HepG2 (cell line): Measurements from ENCODE around the gene ABI3. TPM values are rescaled to one million over a fixed set of nuclear protein-coding genes. Genes with fewer than 3 reads are reported as not detected.

ENCODE experiments used
- ATAC-seq: fragments of 200-7000 bp; cut with Tn5 transposase; 3 replicates; pipeline ENCODE4 v1.9.1; 2020; ENCODE audit warnings: mild to moderate bottlenecking, moderate library complexity
- BruUV-seq: library from RNA; stranded (reverse); fragments of 400-500 nt; replicated peaks from 2 replicates; lab custom pipeline; 2021; lab: Mats Ljungman, UMichigan
- CTCF ChIA-PET: fragments of 300-600 bp; formaldehyde crosslinking; extraction: SDS; loops from one replicate; lab custom pipeline; 2021; ENCODE audit warnings: low total read pairs, inconsistent platforms, low intra/inter-chr PET ratio; lab: Yijun Ruan, JAX
- POLR2A ChIA-PET: fragments of 350-600 bp; sonication (Branson Sonifier 250); formaldehyde crosslinking; loops from one replicate; lab custom pipeline; 2020; ENCODE audit warnings: antibody characterized with exemption, inconsistent platforms; lab: Yijun Ruan, JAX
- DNase-seq: peaks from one replicate; pipeline ENCODE4 v3.0.0-alpha.2; 2015; ENCODE audit warnings: low spot score
- FAIRE-seq: peaks from 3 replicates; lab custom pipeline; 2011; peaks lifted over from hg19 to GRCh38; lab: Jason Lieb, UNC
- H2AFZ ChIP-seq: one replicate; pipeline ENCODE4 v1.6.1; 2011; ENCODE audit warnings: low read length, inconsistent platforms
- H3K27ac ChIP-seq: fragments of 300-600 bp; 3 replicates; pipeline ENCODE4 v1.8.0; 2011; ENCODE audit warnings: mixed run types, mild to moderate bottlenecking, mixed read lengths, low read length, inconsistent platforms; ENCODE audit not compliant: insufficient read depth; ENCODE audit errors: extremely low read length
- H3K27me3 ChIP-seq, 2 experiments: fragments of 200-600 bp in 1 of 2; 2 replicates in 1 of 2; 3 replicates in 1 of 2; pipeline versions ENCODE4 v1.6.0 to v1.8.0; 2011; ENCODE audit warnings: low read length in 2 of 2, mild to moderate bottlenecking in 2 of 2, moderate library complexity in 2 of 2, inconsistent platforms in 1 of 2; ENCODE audit not compliant: insufficient read depth in 2 of 2, control insufficient read depth in 1 of 2
- H3K36me3 ChIP-seq, 2 experiments: fragments of 200-600 bp in 1 of 2; replicated peaks in 1 of 2; 2 replicates in 1 of 2; 3 replicates in 1 of 2; pipeline versions ENCODE4 v1.5.1 to v1.8.0; 2011; ENCODE audit warnings: low read length in 2 of 2, inconsistent platforms in 1 of 2; ENCODE audit not compliant: insufficient read depth in 2 of 2, control insufficient read depth in 1 of 2
- H3K4me1 ChIP-seq: 2 replicates; pipeline ENCODE4 v1.5.1; 2012; ENCODE audit warnings: low read length, inconsistent platforms; ENCODE audit not compliant: insufficient read depth
- H3K4me2 ChIP-seq: 2 replicates; pipeline ENCODE4 v1.6.0; 2011; ENCODE audit warnings: low read depth, low read length, inconsistent platforms
- H3K4me3 ChIP-seq, 3 experiments: fragments of 200-600 bp in 1 of 3; sonication (generic), shearing (Covaris generic) in 1 of 3; replicated peaks in 1 of 3; 2 replicates each; pipeline ENCODE4 v1.5.1; 2011 to 2016; ENCODE audit warnings: low read length in 3 of 3, inconsistent platforms in 2 of 3, low read depth in 2 of 3, mild to moderate bottlenecking in 2 of 3, control low read depth in 1 of 3, mixed read lengths in 1 of 3; ENCODE audit not compliant: insufficient read depth in 1 of 3
- H3K79me2 ChIP-seq: one replicate; pipeline ENCODE4 v1.6.1; 2011; ENCODE audit warnings: low read length, inconsistent platforms; ENCODE audit not compliant: insufficient read depth
- H3K9ac ChIP-seq: 2 replicates; pipeline ENCODE4 v1.6.0; 2011; ENCODE audit warnings: mild to moderate bottlenecking, low read depth, low read length, inconsistent platforms; ENCODE audit not compliant: insufficient read depth
- H3K9me3 ChIP-seq: 2 replicates; pipeline ENCODE4 v1.5.1; 2012; ENCODE audit warnings: mild to moderate bottlenecking, low read length
- H4K20me1 ChIP-seq: 2 replicates; pipeline ENCODE4 v1.6.0; 2011; ENCODE audit warnings: inconsistent platforms, mild to moderate bottlenecking, low read length, moderate library complexity; ENCODE audit not compliant: insufficient read depth
- CERS6 ChIP-seq: sonication (generic); formaldehyde crosslinking; IDR thresholded peaks from 2 replicates; pipeline ENCODE4 v1.5.0; 2020; ENCODE audit warnings: missing genetic modification reagents
- FOXA3 ChIP-seq: IDR thresholded peaks from 2 replicates; pipeline ENCODE4 v1.6.1; 2016; ENCODE audit warnings: missing genetic modification reagents, missing compliant biosample characterization
- GRHL1 ChIP-seq: sonication (generic); formaldehyde crosslinking; conservative IDR thresholded peaks from 2 replicates; pipeline ENCODE4 v1.8.0; 2022; ENCODE audit warnings: missing genetic modification reagents
- MZF1 ChIP-seq: sonication (generic); formaldehyde crosslinking; IDR thresholded peaks from 2 replicates; pipeline ENCODE4 v1.8.1; 2023; ENCODE audit warnings: mild to moderate bottlenecking, missing genetic modification reagents, borderline replicate concordance
- RNF219 ChIP-seq: sonication (generic); formaldehyde crosslinking; IDR thresholded peaks from 2 replicates; pipeline ENCODE4 v1.5.0; 2020; ENCODE audit warnings: mild to moderate bottlenecking, missing genetic modification reagents
- ZNF281 ChIP-seq: sonication (generic); formaldehyde crosslinking; IDR thresholded peaks from 2 replicates; pipeline ENCODE4 v1.4.0; 2020; ENCODE audit warnings: missing genetic modification reagents, borderline replicate concordance
- ZNF326 ChIP-seq: sonication (generic); formaldehyde crosslinking; IDR thresholded peaks from 2 replicates; pipeline ENCODE4 v1.4.0; 2020; ENCODE audit warnings: missing genetic modification reagents, borderline replicate concordance
- ZNF33A ChIP-seq: sonication (generic); formaldehyde crosslinking; IDR thresholded peaks from 2 replicates; pipeline ENCODE4 v1.5.1; 2020; ENCODE audit warnings: missing genetic modification reagents, mild to moderate bottlenecking, moderate library complexity, borderline replicate concordance
- ZNF569 ChIP-seq: sonication (generic); formaldehyde crosslinking; IDR thresholded peaks from 2 replicates; pipeline ENCODE4 v1.5.0; 2020; ENCODE audit warnings: mild to moderate bottlenecking, missing genetic modification reagents, moderate library complexity, borderline replicate concordance
- WGBS: methylation state at CpG from one replicate; pipeline ENCODE4 v1.1.6; 2017; ENCODE audit warnings: low lambda C conversion rate; 5-methylcytosine and 5-hydroxymethylcytosine counted together
- in situ Hi-C: cut with HindIII; loops from 2 replicates; pipeline ENCODE4 v1.10.0; 2017; ENCODE audit warnings: low pct_unique_long_range_greater_than_20kb; ENCODE audit not compliant: extremely low pct_ligation_motif_present
- intact Hi-C: fragments of 100-400 bp; cut with micrococcal nuclease; formaldehyde crosslinking; loops from one replicate; pipeline ENCODE4 v1.10.0; 2022; ENCODE audit not compliant: unreplicated experiment
- polyA plus RNA-seq, 8 experiments: library from polyadenylated mRNA; depleted of rRNA in 3 of 8; stranded (reverse) in 7 of 8; unstranded in 1 of 8; fragments of >200 nt; fragmentation: Illumina TruSeq in 4 of 8; extraction: Trizol in 4 of 8; gene quantifications; 2 replicates each; pipeline versions ENCODE4 v1.2.1 to v1.2.3, GENCODE V29; 2011 to 2016; ENCODE audit warnings: low read depth in 4 of 8, missing spikeins in 1 of 8, mixed read lengths in 1 of 8; ENCODE audit not compliant: insufficient read depth in 1 of 8
- total RNA-seq, 5 experiments: library from RNA; depleted of rRNA; stranded (reverse); fragments of >200 nt; fragmentation: Illumina TruSeq; extraction: Trizol; gene quantifications; 2 replicates each; pipeline ENCODE4 v1.2.3, GENCODE V29; 2016; ENCODE audit warnings: low read depth in 1 of 5
- TF ChIP-seq, protein P1 (sequence below): IDR thresholded peaks from 2 replicates; pipeline ENCODE4 v1.6.1; 2016; ENCODE audit warnings: missing genetic modification reagents, missing compliant biosample characterization
- TF ChIP-seq, protein P2 (sequence below): sonication (generic); formaldehyde crosslinking; IDR thresholded peaks from 2 replicates; pipeline ENCODE4 v1.8.0; 2022; ENCODE audit warnings: missing genetic modification reagents, low read depth, mild to moderate bottlenecking, borderline replicate concordance

ABI3 gene
- total and polyA plus RNA-seq, 2 of the 13 experiments (the other 11 are each of a cell fraction or from before 2014, with no cell fraction given), result not detected

DNA sequence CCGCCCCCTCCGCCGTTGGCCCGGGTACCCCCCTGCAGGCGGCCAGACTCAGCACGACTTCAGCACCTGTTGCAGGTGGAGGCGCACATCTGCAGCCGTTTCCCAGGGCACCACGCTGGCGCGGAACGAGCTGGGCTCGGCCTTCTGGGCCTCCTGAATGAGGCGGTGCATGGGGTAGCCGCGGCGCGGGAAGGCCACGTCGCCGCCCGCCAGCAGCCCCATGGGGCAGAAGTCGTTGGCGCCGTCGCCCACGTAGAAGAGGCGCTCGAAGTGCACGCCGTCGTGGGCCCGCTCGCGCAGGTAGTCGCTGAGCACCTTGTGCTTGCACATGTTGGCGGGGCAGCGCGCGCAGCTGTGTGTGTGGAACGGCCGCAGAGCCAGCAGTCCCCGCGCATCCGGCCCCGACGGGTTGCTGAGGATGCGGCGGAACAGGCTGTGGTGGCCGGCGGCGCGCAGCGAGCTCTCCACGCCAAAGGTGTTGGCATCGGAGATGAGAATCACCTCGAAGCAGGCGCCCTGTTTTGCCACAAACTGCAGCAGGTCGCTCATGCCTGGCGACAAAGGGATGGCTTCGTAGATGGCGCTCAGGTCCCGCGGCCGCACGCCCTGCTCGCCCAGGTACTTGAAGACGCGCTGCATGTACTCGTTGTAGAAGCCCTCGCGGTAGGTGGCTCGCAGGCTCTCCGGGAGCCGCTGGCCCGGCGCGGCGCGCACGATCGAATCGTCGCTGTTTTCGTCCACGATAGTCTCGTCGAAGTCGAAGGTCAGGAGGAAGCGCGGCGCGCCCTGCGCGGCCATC lies 13.9 kb downstream of the ABI3 start:
- Histone ChIP-seq H3K4me2 (peak overlapping the region; percentile 39), H2AFZ (no peak overlapping the region), H3K27ac (no peak overlapping the region), H3K9ac (no peak overlapping the region), H3K27me3 (peaks cover 12 to 68% of the 10 kb centered on the region in 2 experiments; a peak in 4 of 5 replicates), H3K9me3 (no peaks in the 10 kb centered on the region), H3K36me3 (no peaks in the 10 kb centered on the region), H3K4me3 (peak overlapping the region in 1 of 3 experiments; percentile 47; a peak in 1 of 6 replicates), H3K79me2 (no peaks in the 10 kb centered on the region), H3K4me1 (peaks cover 26% of the 10 kb centered on the region), H4K20me1 (no peaks in the 10 kb centered on the region)
- intact Hi-C loops (no loop called here), in situ Hi-C loops (no loop called here)
- peak; percentile 22 for ATAC-seq
- POLR2A ChIA-PET, result no interaction called here
- 49% methylated on average over 72 of the region's 95 CpGs for WGBS
- CTCF ChIA-PET, result no interaction called here
- FAIRE-seq, result no peak
- no peak for DNase-seq
- no TSS peak for BruUV-seq
- TF ChIP-seq ZNF281 (no peak), RNF219 (no peak), FOXA3 (CRISPR knock-in tag) (no peak), ZNF569 (CRISPR knock-in tag) (no peak), MZF1 (CRISPR knock-in tag) (no peak), CERS6 (CRISPR knock-in tag) (no peak), ZNF326 (no peak), ZNF33A (CRISPR knock-in tag) (no peak), GRHL1 (CRISPR knock-in tag) (no peak)
- TF ChIP-seq, protein P1, sequence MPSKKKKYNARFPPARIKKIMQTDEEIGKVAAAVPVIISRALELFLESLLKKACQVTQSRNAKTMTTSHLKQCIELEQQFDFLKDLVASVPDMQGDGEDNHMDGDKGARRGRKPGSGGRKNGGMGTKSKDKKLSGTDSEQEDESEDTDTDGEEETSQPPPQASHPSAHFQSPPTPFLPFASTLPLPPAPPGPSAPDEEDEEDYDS, result no peak
- TF ChIP-seq, protein P2, sequence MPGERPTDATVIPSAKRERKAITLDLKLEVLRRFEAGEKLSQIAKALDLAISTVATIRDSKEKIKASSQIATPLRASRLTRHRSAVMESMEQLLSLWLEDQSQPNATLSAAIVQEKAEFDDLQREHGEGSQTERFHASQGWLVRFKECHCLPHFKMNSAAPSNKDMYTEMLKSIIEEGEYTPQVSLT (CRISPR knock-in tag), result no peak
